Stimulated activated CD8-positive, alpha-beta memory T cell treated with anti-CD3 and anti-CD28 coated beads, Interleukin-12 subunit alpha, Interleukin-12 subunit beta, amount 100 ng/mL, for 1 hour (primary cell): Measurements from ENCODE around the gene LIX1L.
A peak's percentile ranks its signal among the peaks of the same experiment; 100 is the strongest.

Source experiments
- DNase-seq: peaks from one replicate; pipeline ENCODE4 v3.0.0-alpha.2; 2020; ENCODE audit warnings: low read depth

Gene LIX1L

DNA sequence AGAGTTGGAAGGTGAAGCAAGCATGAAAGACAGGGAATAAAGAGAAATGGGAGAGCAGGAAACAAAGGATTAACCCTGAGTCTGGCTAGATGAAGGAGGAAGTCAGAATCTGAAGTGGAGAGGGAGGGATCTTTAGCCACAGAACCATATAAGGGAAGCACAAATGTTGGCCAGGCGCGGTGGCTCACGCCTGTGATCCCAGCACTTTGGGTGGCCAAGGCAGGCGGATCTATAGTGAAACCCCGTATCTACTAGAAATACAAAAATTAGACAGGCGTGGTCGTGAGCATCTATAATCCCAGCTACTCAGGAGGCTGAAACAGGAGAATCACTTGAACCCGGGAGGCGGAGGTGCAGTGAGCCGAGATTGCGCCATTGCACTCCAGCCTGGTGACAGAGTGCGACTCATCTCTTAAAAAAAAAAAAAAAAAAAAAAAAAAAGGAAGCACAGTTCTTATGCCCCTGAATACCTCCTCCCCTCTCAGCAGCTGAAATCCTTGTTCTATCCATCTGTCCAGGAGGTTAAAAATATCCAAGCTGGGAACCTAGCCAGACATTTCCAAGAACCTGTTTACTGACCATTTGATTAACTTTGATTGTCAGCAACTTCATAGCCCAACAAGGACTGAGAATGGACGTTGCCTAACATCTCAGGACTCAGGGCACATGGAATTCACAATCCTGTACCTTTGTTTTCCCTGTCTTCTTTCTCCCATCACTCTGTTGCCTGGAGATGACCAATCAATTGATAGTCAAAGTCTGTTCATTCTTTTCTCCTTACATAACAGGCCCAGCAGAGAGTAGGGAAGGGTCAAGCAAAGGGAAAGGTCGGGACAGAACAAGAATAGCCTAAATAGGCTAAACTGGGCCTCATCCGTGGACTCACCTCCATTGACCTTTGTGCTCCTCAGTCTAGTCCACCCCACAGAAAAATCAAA, 28.0 kb upstream of the LIX1L start:
- DNase-seq, result no peak

DNA sequence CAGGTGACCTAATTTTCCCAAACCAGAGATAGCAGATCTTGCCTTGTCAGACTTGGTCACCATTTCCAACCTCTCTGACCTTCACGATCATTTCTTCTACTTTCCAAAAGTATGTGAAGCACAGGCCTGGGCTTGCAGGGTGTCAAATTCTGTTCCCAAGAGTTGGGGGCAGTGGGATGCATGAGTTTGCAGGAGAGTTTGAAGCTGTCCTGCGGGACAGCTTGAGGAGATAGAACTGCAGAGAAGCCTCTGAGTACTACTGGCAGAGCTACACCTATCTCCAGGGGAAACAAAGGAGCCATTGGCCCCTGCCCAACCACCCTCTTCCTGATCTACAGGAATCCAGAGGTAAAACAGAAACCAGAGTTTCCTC, 27.3 kb upstream of the LIX1L start:
- DNase-seq, result no peak

DNA sequence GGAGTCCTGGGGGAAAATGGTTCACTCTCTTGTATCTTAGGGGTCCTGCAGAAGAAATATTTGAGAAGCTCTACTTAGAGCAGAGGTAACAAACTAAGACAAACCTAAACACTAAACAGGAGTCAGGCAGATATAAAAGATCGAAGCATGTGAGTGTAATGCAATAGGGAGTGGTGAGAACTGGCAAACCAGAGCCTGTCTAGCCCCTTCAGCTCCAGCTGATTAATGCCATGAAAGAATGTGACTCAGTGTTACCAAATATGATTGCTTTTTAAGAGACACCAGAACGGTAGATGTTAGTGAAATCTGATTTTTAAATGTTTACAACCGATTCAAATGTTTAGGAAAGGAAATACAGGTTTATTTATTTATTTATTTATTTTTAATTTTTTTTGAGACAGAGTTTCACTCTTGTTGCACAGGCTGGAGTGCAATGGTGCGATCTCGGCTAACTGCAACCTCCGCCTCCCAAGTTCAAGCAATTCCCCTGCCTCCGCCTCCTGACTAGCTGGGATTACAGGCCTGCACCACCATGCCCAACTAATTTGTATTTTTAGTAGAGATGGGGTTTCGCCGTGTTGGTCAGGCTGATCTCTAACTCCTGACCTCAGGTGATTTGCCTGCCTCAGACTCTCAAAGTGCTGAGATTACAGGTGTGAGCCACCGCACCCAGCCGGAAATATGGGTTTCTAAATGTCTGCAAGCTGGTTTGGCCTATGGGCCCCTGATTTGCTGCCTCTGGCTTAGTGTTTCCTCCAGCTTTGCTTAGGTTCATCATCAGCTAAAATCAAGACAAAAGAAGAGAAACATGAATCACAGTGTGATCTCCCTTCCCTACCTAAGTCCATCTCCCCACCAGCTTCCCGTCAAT, 26.4 kb upstream of the LIX1L start:
- no peak for DNase-seq

DNA sequence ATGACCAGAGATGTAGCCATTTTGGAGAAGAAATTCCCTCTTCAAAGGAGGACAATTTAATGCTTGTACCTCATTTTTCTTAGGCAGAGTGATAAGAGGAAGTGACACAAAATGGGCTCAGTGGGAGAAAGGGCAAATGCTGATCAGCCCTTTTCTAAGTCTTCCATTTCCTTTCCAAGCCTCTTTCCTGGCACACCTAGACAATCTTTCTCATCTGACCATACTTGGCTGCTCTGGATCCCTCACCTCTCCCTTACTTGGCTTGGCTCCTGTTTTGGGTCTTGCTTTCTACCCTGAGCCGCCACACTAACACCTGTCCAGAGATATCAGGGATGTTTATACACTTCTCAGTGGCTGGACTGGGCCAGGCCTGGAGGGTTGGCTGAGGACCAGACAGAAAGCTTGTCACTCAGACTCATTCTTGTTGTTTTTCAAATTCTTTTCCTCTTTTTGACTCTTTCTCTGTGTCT, 25.4 kb upstream of the LIX1L start:
- DNase-seq, result no peak

DNA sequence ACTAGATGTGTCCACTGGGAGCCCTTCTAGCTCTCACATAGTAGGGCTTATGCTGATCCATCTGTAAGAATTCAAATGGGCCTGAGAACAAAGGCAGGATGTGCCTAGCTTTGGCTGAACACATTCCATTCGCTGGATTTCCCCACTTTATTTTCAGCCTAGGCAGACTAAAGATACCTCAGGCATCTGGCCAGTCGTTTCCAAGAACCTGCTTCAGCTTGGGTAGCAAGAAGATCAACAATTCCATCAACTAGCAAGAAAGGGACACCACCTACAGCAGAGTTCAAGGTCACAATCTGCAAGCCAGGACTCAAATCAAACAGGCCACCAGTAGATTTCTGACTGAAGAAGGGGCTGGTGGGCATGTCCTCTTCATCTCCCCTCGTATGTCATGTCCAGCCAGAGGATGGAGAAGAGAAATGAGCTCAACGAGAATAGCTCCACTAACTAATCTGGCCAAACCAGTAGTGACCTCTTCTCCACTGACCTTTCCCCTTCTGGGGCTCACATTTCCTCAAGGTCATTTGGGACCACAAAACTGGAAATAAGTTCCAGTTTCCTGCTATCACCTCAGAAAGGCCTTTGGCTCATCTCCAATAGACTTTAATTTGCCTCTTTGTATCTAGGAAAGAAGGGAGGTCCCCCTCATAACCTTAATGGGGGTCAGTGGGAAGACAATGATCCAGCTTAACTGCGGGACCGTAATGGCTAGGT, 24.4 kb upstream of the LIX1L start:
- no peak for DNase-seq

DNA sequence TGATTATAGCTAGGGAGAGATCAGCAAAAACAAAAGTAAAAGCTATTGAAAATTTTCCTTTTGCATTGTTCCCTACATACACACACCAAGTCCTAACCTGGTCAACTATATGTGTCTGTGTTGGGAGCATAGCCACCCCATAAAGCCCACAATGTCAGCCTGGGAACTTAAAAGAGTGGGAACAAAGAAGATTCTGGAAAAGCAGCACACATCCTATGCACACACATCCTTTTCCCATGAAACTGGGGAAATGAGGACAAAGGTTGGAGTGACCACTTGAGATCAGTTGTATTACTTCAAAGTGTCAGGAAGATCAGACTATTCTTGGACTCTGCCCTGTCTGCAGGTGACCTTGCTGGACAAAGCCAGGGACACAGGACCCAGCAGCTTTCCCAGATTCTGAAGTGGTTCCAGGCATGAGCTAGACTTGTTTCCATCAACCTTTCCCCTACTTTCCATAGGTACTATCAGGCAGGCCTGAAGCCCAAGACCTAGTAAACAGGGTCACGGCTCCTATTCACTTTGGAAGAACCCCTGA, 22.7 kb upstream of the LIX1L start:
- DNase-seq, result no peak

DNA sequence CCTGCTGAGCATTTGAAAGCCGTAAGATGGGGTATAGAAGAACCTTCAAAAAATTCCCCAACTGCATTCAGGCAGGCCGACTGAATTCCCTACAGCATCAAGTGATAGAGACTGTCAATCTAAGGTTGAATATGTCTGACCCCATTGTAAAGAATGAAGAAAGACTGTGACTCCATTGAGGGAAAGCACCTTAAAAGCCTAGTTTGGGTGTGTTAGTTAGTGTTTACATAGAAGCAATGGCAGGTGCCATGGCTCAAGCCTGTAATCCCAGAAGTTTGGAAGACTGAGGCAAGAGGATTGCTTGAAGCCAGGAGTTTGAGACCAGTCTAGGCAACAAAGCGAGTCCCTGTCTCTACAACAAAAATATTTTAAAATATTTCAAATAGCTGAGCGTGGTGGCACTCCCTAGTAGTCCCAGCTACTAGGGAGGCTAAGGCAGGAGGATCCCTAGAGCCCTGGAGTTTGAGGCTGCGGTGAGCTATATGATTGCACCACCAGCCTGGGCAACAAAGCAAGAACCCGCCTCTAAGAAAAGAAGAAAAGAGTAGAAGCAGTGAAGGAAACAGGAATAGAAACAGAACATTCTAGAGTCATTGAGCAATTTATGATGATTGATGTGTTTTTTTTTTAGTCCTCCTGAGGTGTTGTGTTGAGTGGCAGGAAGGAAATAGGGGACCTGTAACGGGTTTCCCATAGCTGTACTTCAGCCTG, 22.1 kb upstream of the LIX1L start:
- DNase-seq, result no peak

DNA sequence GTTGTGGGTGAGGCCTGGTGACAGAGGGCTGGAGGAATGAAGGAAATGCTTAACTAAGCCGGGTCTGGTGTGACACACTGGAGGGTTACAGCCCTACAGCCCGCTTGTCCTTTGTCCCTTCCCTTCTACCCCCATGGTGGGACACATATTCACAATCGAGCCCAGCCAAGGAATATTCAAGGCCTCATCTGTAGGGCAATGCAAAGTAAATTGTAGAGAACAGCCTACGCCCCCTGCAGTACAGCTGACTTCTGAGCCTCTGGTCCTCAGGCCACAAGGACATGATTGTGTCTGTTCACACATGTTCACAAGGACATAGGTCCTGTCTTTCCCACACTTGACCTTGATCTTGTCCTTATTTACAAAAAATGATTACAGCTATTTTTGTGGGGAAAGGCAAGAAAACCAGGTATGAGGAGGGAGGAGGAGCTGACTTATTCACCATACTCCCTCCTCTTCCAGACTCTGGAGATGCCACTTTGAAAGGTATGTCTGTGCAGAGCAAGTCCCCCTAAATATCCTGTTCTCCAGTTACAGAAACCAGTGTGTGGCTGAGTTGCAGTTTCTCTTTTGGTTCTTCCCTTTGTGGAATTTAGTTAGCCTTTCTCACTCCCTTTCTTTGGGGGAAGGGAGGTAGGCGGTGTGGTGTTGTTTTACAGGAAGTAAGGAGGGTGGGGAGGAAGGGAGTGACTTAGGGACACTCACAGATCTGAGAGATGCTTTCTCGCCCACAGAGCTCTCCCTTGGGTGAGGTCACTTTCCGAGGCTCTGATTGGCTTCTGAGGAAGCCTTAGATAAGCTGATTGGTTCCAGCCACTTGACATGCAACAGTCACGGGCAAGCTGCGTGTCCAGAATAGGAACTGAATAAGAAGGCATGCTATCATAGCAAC, 21.3 kb upstream of the LIX1L start:
- peak; percentile 61 for DNase-seq

DNA sequence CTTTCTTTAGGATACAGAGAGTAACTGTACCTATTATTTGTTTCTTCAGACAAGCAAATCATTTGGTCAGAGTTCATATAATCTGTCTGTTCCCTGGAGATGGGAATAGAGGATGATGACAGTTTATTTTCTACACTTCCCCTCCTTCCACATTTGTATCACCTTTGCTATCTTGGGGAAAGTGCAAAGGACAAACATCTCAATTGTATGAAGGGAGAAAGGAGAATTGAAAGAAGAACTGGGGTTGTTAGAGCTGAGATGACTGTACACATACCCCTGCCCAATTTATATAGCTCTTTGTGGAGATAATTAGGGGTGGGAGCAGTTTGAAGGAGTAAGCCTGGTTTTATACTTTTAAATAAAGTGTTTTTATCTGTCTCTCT, 20.6 kb upstream of the LIX1L start:
- DNase-seq, result no peak

DNA sequence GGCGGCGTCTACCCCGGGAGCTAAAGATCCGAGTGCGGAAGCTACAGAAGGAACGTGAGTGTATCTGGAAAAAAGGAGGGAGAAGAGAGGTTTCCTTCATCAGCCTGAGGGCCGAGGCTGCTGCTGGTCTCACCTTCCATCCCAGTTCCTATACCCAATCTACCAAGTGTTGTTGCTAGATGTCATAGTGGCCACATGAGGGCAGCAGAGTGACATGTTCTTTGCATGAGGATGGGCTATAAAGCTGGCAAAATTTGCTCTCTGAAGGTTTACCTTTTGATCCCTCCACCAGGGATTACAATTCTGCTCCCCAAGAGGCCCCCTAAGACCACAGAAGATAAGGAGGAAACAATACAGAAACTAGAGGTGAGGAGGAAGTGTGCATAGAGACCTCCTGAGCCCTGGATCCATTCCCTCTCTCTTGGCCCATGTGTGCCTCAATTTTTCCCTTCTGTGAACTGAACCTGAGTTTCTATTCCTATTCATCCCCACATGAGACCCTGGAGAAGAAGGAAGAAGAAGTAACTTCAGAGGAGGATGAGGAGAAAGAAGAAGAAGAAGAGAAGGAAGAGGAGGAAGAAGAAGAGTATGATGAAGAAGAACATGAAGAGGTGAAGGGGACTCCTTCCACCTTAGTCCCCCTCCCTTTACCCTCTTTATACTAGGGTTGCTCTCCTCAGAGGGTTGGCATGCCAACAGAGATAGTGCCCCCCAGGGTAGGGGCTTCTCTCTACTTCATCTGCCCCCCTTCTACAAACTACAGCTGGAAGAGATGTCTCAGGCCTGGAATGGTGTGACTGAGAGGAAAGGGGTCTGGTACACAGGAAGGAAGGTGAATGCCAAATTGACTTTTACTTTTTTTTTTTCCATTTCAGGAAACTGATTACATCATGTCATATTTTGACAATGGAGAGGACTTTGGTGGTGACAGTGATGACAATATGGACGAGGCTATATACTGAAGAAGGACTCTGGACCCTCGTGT, 20.0 kb upstream of the LIX1L start:
- DNase-seq, result peak; percentile 61

DNA sequence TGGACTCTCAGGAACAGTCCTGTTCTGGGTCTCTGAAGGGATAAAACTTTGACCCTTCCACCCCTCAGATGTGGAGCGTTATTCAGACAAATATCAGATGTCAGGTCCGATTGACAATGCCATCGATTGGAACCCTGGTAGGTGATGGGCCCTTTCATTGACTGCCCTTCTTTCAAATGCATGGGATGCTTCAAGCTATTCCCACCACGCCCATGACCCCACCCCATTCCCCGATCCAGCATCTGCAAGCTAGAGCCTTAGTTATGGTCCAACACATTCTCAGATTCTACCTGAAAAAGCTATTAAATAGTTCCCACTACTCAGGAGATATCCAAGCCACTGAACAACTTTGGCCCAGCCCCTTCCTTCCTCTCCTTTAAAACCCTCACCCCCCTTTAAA, 19.2 kb upstream of the LIX1L start:
- DNase-seq, result no peak

DNA sequence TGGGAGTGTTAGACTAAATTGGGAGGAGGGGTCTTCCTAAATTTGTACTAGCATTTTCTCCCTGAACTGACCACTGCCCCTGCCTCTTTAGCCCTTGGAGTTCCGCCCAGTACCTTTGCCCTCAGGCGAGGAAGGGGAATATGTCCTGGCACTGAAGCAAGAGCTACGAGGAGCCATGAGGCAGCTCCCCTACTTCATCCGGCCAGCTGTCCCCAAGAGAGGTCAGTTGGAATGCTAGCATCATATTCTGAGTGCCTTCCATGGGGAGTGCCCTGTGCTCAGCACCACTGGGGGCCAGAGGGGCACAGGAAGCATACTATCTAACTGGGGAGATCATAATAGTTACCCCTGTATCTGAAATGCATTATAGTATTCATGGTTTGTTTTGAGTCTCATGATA, 17.4 kb upstream of the LIX1L start:
- no peak for DNase-seq

DNA sequence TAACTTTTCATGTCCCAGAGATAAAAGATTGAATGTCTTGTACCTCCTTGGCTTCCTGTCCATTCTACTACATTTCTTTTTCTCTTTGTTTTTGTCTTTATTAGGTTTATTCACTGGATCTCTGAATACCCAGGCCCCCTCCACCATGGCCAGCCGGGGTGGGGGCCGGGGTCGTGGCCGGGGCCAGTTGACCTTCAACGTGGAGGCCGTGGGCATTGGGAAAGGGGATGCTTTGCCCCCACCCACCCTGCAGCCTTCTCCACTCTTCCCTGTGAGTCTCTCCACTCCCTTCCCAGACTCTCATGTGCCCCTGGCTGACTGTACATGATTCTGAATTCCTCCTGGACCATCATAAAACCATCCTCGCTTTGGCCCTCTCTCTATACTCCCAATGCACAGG, 16.9 kb upstream of the LIX1L start:
- DNase-seq, result no peak

DNA sequence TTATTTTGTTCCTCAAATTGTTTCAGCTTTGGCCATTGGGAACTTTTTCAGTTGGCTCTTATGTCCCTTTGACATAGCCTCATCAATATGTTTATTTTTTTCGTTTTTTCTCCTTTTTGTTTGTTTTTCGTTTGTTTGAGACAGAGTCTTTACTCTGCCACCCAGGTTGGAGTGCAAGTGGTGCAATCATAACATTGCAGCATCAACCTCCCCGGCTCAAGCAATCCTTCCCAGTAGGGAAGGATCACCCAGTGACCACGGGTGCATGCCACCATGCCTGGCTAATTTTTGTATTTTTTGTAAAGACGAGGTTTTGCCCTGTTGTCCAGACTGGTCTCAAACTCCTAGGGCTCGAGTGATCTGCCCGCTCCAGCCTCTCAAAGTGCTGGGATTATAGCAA, 14.8 kb upstream of the LIX1L start:
- DNase-seq, result no peak

DNA sequence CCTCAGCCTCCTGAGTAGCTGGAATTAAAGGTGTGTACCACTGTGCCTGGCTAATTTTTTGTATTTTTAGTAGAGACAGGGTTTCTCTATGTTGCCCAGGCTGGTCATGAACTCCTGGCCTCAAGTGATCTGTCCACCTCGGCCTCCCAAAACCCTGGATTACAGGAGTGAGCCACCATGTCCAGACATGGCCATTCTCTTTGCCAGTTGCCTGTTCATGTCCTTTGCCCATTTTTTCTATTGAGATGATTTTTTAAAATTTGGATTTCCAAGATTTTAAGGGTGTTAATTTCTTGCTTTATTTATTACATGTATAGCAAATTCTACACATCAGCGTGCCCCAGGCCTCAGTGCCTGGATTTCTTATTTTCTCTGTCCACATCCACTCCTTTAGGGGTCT, 9.5 kb upstream of the LIX1L start:
- DNase-seq, result no peak

DNA sequence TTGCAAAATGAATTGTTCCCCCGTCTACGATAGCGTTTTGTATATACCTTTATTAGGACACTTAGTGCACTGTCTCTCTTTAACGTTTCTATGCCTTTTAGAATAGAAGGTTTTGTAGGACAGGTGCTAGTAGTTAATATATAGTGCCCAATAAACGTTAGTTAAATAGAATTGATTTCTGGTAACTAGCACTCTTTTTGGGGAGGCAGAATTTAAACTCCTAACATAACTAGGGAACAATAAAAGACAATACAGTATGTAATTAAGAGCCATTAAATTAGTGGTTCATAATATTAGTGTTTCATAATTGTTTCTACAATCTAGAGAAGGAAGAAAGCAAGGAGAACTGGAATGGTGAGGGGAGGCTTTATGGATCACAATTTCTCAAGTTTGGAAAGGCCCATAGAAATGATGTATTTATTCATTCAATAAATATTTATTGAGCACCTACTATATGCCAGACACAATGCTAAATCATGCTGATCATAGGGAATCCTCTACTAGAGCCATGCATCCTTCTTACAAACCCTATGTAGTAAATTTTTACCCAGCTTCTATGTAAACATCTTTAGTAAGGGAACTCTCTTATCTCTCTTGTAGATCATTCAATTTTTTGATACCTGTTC, 7.4 kb upstream of the LIX1L start:
- DNase-seq, result no peak

DNA sequence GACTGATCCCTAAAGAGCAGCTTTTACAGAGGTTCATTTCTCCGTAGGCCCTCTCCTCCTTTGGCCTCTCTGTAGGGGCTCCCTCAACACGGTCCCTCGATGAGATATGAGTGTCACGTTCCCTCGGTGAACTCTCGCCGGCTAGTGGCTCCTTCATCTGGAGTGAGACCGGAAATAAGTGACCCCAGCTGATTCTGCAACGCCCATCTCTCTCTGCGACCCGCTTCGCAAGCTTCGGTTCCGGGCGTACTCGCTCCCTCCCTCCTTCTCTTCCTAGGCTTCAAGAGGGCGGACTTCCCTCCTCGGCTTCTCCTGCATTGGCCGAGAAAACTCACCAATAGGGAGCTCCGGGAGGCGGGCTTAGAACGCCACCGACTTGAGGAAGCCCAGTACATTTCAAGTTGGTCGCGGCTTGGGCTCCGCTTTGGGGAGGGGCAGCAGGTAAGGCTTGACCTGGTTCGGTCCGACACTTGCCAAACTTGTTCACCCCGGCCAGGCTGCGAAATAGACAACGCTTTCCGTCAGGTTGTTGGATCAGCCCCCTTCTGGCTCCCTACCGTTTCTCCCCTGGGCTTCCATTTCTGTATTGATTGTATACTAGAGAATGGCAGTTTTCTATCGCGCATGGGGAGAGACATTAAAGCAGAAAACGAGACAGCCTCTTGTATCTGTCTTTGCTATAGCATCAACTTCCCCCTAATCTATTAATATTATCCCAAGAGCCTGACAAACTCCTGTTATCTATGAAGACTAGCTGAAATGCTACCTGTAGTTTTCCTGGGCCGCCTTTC, 6.7 kb upstream of the LIX1L start, which contains the start of the genes ANKRD34A and POLR3GL:
ANKRD34A (minus strand) TSS at position 248 of the 791 bp plus-strand sequence. CDS start 2,816 bp downstream, outside the sequence.
POLR3GL (plus strand) TSS at position 363 of the 791 bp plus-strand sequence. CDS start 10,176 bp downstream, outside the sequence.
- DNase-seq, result peak; percentile 80
